OCI-LY7 (cell line): ENCODE data around the gene RBMS1. TPM values are rescaled to one million over a fixed set of nuclear protein-coding genes. Genes with fewer than 3 reads are reported as not detected.

Experiments
- BruUV-seq: library from RNA; stranded (reverse); fragments of 400-500 nt; replicated peaks from 2 replicates; lab custom pipeline; 2021; lab: Mats Ljungman, UMichigan
- CTCF ChIA-PET: fragments of 300-600 bp; sonication (Branson Sonifier 250); formaldehyde crosslinking; loops from one replicate; lab custom pipeline; 2022; ENCODE audit warnings: antibody characterized with exemption; ENCODE audit not compliant: unreplicated experiment; lab: Charles Lee
- POLR2A ChIA-PET: fragments of 300-600 bp; sonication (Branson Sonifier 250); formaldehyde crosslinking; loops from one replicate; lab custom pipeline; 2022; ENCODE audit warnings: antibody characterized with exemption; lab: Charles Lee
- DNase-seq: peaks from one replicate; pipeline ENCODE4 v3.0.0-alpha.2; 2015; ENCODE audit warnings: low spot score
- H2AFZ ChIP-seq: fragments of 200-600 bp; sonication (generic), shearing (Covaris generic); 2 replicates; pipeline ENCODE4 v1.6.1; 2014; ENCODE audit warnings: mild to moderate bottlenecking, antibody characterized with exemption, low read length, moderate library complexity
- H3K27ac ChIP-seq: fragments of 200-600 bp; sonication (generic); 2 replicates; pipeline ENCODE4 v1.5.1; 2014; ENCODE audit warnings: mixed run types, low read depth, mild to moderate bottlenecking, moderate library complexity, low read length, inconsistent platforms; ENCODE audit not compliant: poor library complexity, severe bottlenecking
- H3K36me3 ChIP-seq: fragments of 200-600 bp; sonication (generic); 2 replicates; pipeline ENCODE4 v1.6.1; 2014; ENCODE audit warnings: mild to moderate bottlenecking, antibody characterized with exemption, low read length, moderate library complexity, mixed read lengths; ENCODE audit not compliant: insufficient read depth
- H3K4me1 ChIP-seq: fragments of 200-600 bp; sonication (generic); 2 replicates; pipeline ENCODE4 v1.5.1; 2014; ENCODE audit warnings: mild to moderate bottlenecking, low read length; ENCODE audit not compliant: insufficient read depth, poor library complexity, severe bottlenecking
- H3K4me2 ChIP-seq: fragments of 200-600 bp; sonication (generic); 2 replicates; pipeline ENCODE4 v1.6.1; 2014; ENCODE audit warnings: mild to moderate bottlenecking, low read length
- H3K4me3 ChIP-seq: fragments of 200-600 bp; sonication (generic); 2 replicates; pipeline ENCODE4 v1.5.1; 2014; ENCODE audit warnings: mild to moderate bottlenecking, low read depth, low read length; ENCODE audit not compliant: poor library complexity, severe bottlenecking
- H3K79me2 ChIP-seq: fragments of 200-600 bp; sonication (generic); 2 replicates; pipeline ENCODE4 v1.6.1; 2016; ENCODE audit warnings: low read depth, mild to moderate bottlenecking, low read length, moderate library complexity, mixed read lengths; ENCODE audit not compliant: insufficient read depth
- H3K9me2 ChIP-seq: fragments of 200-600 bp; sonication (generic); 2 replicates; pipeline ENCODE4 v1.6.1; 2016; ENCODE audit warnings: mild to moderate bottlenecking, low read length, mixed read lengths; ENCODE audit not compliant: insufficient read depth
- H3K9me3 ChIP-seq: fragments of 200-600 bp; sonication (generic); 2 replicates; pipeline ENCODE4 v1.6.1; 2014; ENCODE audit warnings: mild to moderate bottlenecking, mixed run types, low read length, mixed read lengths
- H4K20me1 ChIP-seq: fragments of 200-600 bp; sonication (generic); 2 replicates; pipeline ENCODE4 v1.6.1; 2014; ENCODE audit warnings: mild to moderate bottlenecking, antibody characterized with exemption, low read length, moderate library complexity, mixed read lengths; ENCODE audit not compliant: insufficient read depth
- CTCF ChIP-seq: fragments of 200-600 bp; sonication (generic); conservative IDR thresholded peaks from 2 replicates; pipeline ENCODE4 v1.5.1; 2014; ENCODE audit warnings: mild to moderate bottlenecking, antibody characterized with exemption, low read length, moderate library complexity, mixed read lengths
- EZH2phosphoT487 ChIP-seq: fragments of 200-600 bp; sonication (generic); IDR thresholded peaks from 2 replicates; pipeline ENCODE4 v1.6.1; 2018; ENCODE audit warnings: low read depth, borderline replicate concordance, mild to moderate bottlenecking, mixed run types, antibody characterized with exemption, low read length, moderate library complexity, mixed read lengths
- intact Hi-C: fragments of 100-400 bp; cut with micrococcal nuclease; formaldehyde crosslinking; loops from one replicate; pipeline ENCODE4 v1.10.0; 2022; ENCODE audit not compliant: unreplicated experiment
- total RNA-seq, 2 experiments: library from RNA; depleted of rRNA in 1 of 2; stranded (reverse); fragments of >200 nt in 1 of 2; shearing (Covaris generic) in 1 of 2; gene quantifications; 2 replicates each; pipeline ENCODE4 v1.2.3, GENCODE V29; 2014 to 2022

Gene RBMS1
- total RNA-seq, 2 experiments from 2014 or later: 29.5 to 35.7 TPM

DNA sequence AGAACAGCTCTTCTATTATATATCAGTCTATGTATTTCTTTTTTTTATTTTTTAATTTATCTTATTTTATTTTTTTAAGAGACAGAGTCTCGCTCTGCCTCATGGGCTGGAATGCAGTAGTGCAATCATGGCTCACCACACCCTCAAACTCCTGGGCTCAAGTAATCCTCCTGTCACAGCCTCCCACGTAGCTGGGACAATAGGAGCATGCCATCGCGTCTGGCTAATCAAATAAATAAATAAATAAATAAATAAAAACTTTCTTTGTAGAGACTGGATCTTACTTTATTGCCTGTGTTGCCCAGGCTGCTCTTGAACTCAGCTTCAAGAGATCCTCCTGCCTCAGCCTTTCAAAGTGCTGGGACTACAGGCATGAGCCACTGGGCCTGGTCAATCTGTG, 117.0 kb downstream of the RBMS1 start:
- CTCF ChIA-PET: interaction anchor here (1.1 kb wide), 1 partner anchor 24 kb away, joined by 3 read pairs; no protein-coding TSS in a partner anchor
- H2AFZ ChIP-seq: no peak overlapping the region; the same call in 1 of the 2 replicates
- H3K36me3 ChIP-seq: no peaks in the 10 kb centered on the region
- POLR2A ChIA-PET: interaction anchor here (0.7 to 4.3 kb wide), 10 partner anchors 11 to 731 kb away, joined by 3 to 42 read pairs (median 4); no protein-coding TSS in a partner anchor
- H3K4me3 ChIP-seq: no peak overlapping the region
- BruUV-seq: no TSS peak
- DNase-seq: no peak
- intact Hi-C loops: no loop called here
- peaks cover 27% of the 10 kb centered on the region for H3K4me1 ChIP-seq
- TF ChIP-seq CTCF: no peak
- no peak for TF ChIP-seq EZH2phosphoT487
- H3K4me2 ChIP-seq: peak overlapping the region; percentile 65
- H3K9me3 ChIP-seq: no peaks in the 10 kb centered on the region
- H3K79me2 ChIP-seq: no peaks in the 10 kb centered on the region
- no peaks in the 10 kb centered on the region for H4K20me1 ChIP-seq
- no peak overlapping the region for H3K27ac ChIP-seq
- no peaks in the 10 kb centered on the region for H3K9me2 ChIP-seq

DNA sequence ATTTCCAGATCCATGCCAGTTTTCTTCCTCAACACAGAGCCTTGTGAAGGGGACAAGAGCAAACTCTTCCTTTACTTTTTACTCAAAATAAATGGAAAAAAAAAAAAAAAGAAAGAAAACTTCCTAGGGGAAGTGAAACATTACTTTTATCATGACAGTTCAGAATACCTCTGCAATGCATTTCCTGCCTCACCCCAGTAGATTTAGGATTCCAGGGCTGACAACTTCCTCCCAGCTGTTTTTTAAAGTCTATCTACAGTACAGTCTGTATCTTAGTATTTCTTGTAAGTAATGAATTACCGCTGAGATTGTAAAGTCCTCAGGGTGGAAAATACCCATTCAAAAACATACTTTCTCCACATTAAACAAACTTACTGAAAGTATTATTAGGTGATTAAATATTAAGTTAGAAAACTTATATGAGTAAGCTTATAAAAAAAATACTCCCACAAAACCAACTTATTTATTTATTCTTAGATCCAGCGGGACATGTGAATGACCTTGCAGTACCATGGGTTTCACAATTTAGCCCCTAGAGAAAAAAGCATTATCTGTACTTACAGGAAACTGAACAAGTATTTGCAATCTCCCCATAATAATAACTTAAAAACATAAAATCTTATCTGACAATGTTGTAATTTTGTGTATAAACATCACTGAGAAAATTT, 117.7 kb downstream of the RBMS1 start:
- peak; percentile 64 for DNase-seq
- peak overlapping the region; percentile 65 for H3K4me2 ChIP-seq
- intact Hi-C loops: no loop called here
- BruUV-seq: no TSS peak
- H4K20me1 ChIP-seq: no peaks in the 10 kb centered on the region
- no peak overlapping the region for H2AFZ ChIP-seq
- no peak for TF ChIP-seq CTCF
- TF ChIP-seq EZH2phosphoT487: no peak
- H3K79me2 ChIP-seq: no peaks in the 10 kb centered on the region
- peaks cover 27% of the 10 kb centered on the region for H3K4me1 ChIP-seq
- CTCF ChIA-PET: no interaction called here
- POLR2A ChIA-PET: interaction anchor here (0.5 to 4.3 kb wide), 14 partner anchors 10 to 731 kb away, joined by 3 to 42 read pairs (median 4); no protein-coding TSS in a partner anchor
- H3K9me2 ChIP-seq: no peaks in the 10 kb centered on the region
- H3K4me3 ChIP-seq: peak overlapping the region; percentile 2
- H3K36me3 ChIP-seq: no peaks in the 10 kb centered on the region
- peak overlapping the region; percentile 29 for H3K27ac ChIP-seq
- no peaks in the 10 kb centered on the region for H3K9me3 ChIP-seq

- Histone ChIP-seq H4K20me1 (no peaks in the 10 kb centered on the region), H3K9me3 (no peaks in the 10 kb centered on the region), H3K27ac (peak overlapping the region; percentile 29), H3K4me1 (peaks cover 27% of the 10 kb centered on the region), H3K4me3 (no peak overlapping the region), H2AFZ (no peak overlapping the region), H3K4me2 (peak overlapping the region; percentile 65), H3K9me2 (no peaks in the 10 kb centered on the region), H3K79me2 (no peaks in the 10 kb centered on the region), H3K36me3 (no peaks in the 10 kb centered on the region)
- ChIA-PET CTCF (no interaction called here), POLR2A (interaction anchor here (1.2 to 4.3 kb wide), 6 partner anchors 9 to 54 kb away, joined by 3 to 42 read pairs (median 4); no protein-coding TSS in a partner anchor)
- BruUV-seq: no TSS peak
- no peak for TF ChIP-seq EZH2phosphoT487
- TF ChIP-seq CTCF: no peak
- intact Hi-C loops: no loop called here
- DNase-seq: no peak
Observed at GRCh38 chr2:160375037-160375436, 118.6 kb downstream of the RBMS1 start.
